Body of pancreas (tissue), 4 donors: ENCODE results near the gene TTLL5. TPM values are rescaled to one million over a fixed set of nuclear protein-coding genes. Genes with fewer than 3 reads are reported as not detected.

Experiments used
- ATAC-seq: fragments of 150-250 bp; one replicate; pipeline ENCODE4 v1.9.1; 2016
- DNase-seq, 4 donors: peaks; one replicate each; pipeline ENCODE4 v3.0.0-alpha.2; 2019
- H3K27ac ChIP-seq, 4 donors: fragments of 200-600 bp; sonication (generic); 1 replicate in 3 of 4; 2 replicates in 1 of 4; pipeline versions ENCODE4 v1.5.1 to v1.6.1; 2016 to 2019; ENCODE audit warnings: mild to moderate bottlenecking in 1 of 4, mixed read lengths in 1 of 4, moderate library complexity in 1 of 4
- H3K27me3 ChIP-seq, 2 donors: fragments of 200-600 bp; sonication (generic); one replicate each; pipeline ENCODE4 v1.6.0; 2016; ENCODE audit warnings: mild to moderate bottlenecking in 1 of 2
- H3K36me3 ChIP-seq, 2 donors: fragments of 200-600 bp; sonication (generic); replicated peaks in 1 of 2; 2 replicates each; pipeline ENCODE4 v1.5.1; 2016; ENCODE audit warnings: low read depth in 2 of 2; ENCODE audit not compliant: insufficient read depth in 1 of 2
- H3K4me1 ChIP-seq: fragments of 200-600 bp; sonication (generic); one replicate; pipeline ENCODE4 v1.6.0; 2016
- H3K4me3 ChIP-seq, 2 donors: fragments of 200-600 bp; sonication (generic); 1 replicate in 1 of 2; 2 replicates in 1 of 2; pipeline ENCODE4 v1.5.1; 2016 to 2019
- H3K9me3 ChIP-seq, 3 donors: fragments of 200-600 bp; sonication (generic); 1 replicate in 2 of 3; 2 replicates in 1 of 3; pipeline ENCODE4 v1.5.1; 2016
- CTCF ChIP-seq, 7 experiments: fragments of 450-650 bp in 4 of 7; fragments of 200-600 bp in 3 of 7; sonication (generic) in 3 of 7; IDR thresholded peaks; one replicate each; pipeline ENCODE4 v1.5.1; 2016 to 2019; ENCODE audit warnings: antibody characterized with exemption in 7 of 7
- POLR2A ChIP-seq, 3 donors: fragments of 450-650 bp; IDR thresholded peaks; one replicate each; pipeline ENCODE4 v1.6.1; 2016; ENCODE audit warnings: antibody characterized with exemption in 3 of 3, mild to moderate bottlenecking in 2 of 3
- WGBS, 2 donors: methylation state at CpG; one replicate each; pipeline ENCODE4 v1.1.5; 2017; 5-methylcytosine and 5-hydroxymethylcytosine counted together
- intact Hi-C: fragments of 100-400 bp; cut with DNase I; formaldehyde crosslinking; loops from one replicate; pipeline ENCODE4 v1.15.1; 2023
- total RNA-seq, 2 donors: library from RNA; depleted of rRNA; stranded (reverse); fragments of >200 nt; gene quantifications; one replicate each; pipeline ENCODE4 v1.1.0, GENCODE V29; 2016

The TTLL5 gene
- total RNA-seq, 2 donors from 2014 or later, result 21.0 to 21.8 TPM

GRCh38 chr14:75802486-75802885, 141.4 kb downstream of the TTLL5 start:
- H3K4me1 ChIP-seq, result no peaks in the 10 kb centered on the region
- H3K9me3 ChIP-seq, result no peaks in the 10 kb centered on the region
- no peaks in the 10 kb centered on the region for H3K36me3 ChIP-seq
- 91 to 100% methylated on average over 1 of the region's 1 CpG for WGBS, 2 donors
- TF ChIP-seq CTCF (IDR thresholded peaks at IDR 0.05) (no peak), POLR2A (IDR thresholded peaks at IDR 0.05) (no peak)
- H3K27me3 ChIP-seq, result no peaks in the 10 kb centered on the region
- H3K4me3 ChIP-seq, result no peak overlapping the region
- no peak overlapping the region for H3K27ac ChIP-seq
- DNase-seq, result no peak
- ATAC-seq, result no peak
- intact Hi-C loops, result no loop called here

DNA sequence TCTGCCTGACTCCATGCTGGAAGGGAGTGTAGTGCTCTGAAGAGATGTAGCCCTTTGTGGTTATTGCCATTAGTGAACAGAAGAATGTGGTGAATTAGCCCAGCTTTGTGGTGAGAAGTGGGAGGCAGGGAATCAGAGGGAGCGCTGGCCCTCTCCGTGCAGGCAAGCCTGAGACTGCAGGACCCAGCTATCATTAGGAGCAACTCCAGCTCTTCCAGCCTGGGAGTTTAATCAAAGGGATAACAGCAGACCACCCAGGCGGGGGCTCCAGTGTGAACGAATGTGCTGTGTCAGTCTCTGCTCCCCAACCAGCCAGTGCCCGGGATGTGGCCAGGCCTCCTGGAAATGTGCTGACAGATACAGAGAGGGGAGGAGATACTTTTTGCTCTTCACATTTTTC, 142.7 kb downstream of the TTLL5 start:
- DNase-seq (no peak), ATAC-seq (no peak)
- Histone ChIP-seq H3K27me3 (no peaks in the 10 kb centered on the region), H3K4me3 (no peak overlapping the region), H3K27ac (no peak overlapping the region), H3K4me1 (no peaks in the 10 kb centered on the region), H3K9me3 (no peaks in the 10 kb centered on the region), H3K36me3 (no peaks in the 10 kb centered on the region)
- no peak for TF ChIP-seq CTCF (IDR thresholded peaks at IDR 0.05)
- TF ChIP-seq POLR2A (IDR thresholded peaks at IDR 0.05), result no peak
- 87 to 91% methylated on average over 5 of the region's 5 CpGs for WGBS, 2 donors
- intact Hi-C loops, result no loop called here

- TF ChIP-seq CTCF (IDR thresholded peaks at IDR 0.05) (no peak), POLR2A (IDR thresholded peaks at IDR 0.05) (no peak)
- Histone ChIP-seq H3K4me1 (no peaks in the 10 kb centered on the region), H3K9me3 (no peaks in the 10 kb centered on the region), H3K36me3 (no peaks in the 10 kb centered on the region), H3K27ac (no peak overlapping the region), H3K4me3 (no peak overlapping the region), H3K27me3 (no peaks in the 10 kb centered on the region)
- intact Hi-C loops, result no loop called here
- DNase-seq (no peak), ATAC-seq (no peak)
- 77 to 79% methylated on average over 2 of the region's 2 CpGs for WGBS, 2 donors
Observed at GRCh38 chr14:75804570-75805275, 143.7 kb downstream of the TTLL5 start.

- Histone ChIP-seq H3K9me3 (no peaks in the 10 kb centered on the region), H3K27me3 (no peaks in the 10 kb centered on the region), H3K4me3 (no peak overlapping the region), H3K27ac (no peak overlapping the region), H3K36me3 (no peaks in the 10 kb centered on the region), H3K4me1 (no peaks in the 10 kb centered on the region)
- ATAC-seq (no peak), DNase-seq (no peak)
- TF ChIP-seq CTCF (IDR thresholded peaks at IDR 0.05), result no peak
- TF ChIP-seq POLR2A (IDR thresholded peaks at IDR 0.05), result no peak
- intact Hi-C loops, result no loop called here
Observed at GRCh38 chr14:75805646-75806045, 144.6 kb downstream of the TTLL5 start.

GRCh38 chr14:75806352-75806832, 145.3 kb downstream of the TTLL5 start:
- H3K36me3 ChIP-seq, result no peaks in the 10 kb centered on the region
- no peaks in the 10 kb centered on the region for H3K9me3 ChIP-seq
- peaks cover 3% of the 10 kb centered on the region for H3K4me1 ChIP-seq
- intact Hi-C loops, result no loop called here
- no peak for ATAC-seq
- H3K4me3 ChIP-seq, result no peak overlapping the region
- DNase-seq, result no peak
- H3K27me3 ChIP-seq, result no peaks in the 10 kb centered on the region
- WGBS, 2 donors, result 58 to 63% methylated on average over 2 of the region's 2 CpGs
- no peak for TF ChIP-seq POLR2A (IDR thresholded peaks at IDR 0.05)
- no peak for TF ChIP-seq CTCF (IDR thresholded peaks at IDR 0.05)
- no peak overlapping the region for H3K27ac ChIP-seq
